Putamen (tissue), 1 donor: ENCODE results near the gene EFEMP2.

ENCODE experiments used
- DNase-seq: peaks from one replicate; pipeline ENCODE4 v3.0.0-alpha.2; 2016; ENCODE audit warnings: low spot score

Gene EFEMP2

GRCh38 chr11:65872586-65873317, at the start of gene EFEMP2:
EFEMP2 (minus strand) TSS chr11:65872800; CDS start chr11:65872354, 446 bp downstream.
- DNase-seq: no peak

- DNase-seq: no peak
These were observed 49.3 kb upstream of the EFEMP2 start for GRCh38 chr11:65921876-65922275.

- no peak for DNase-seq
These were observed 48.5 kb upstream of the EFEMP2 start for GRCh38 chr11:65921033-65921555.

GRCh38 chr11:65920372-65920802, 47.8 kb upstream of the EFEMP2 start:
- DNase-seq: no peak

- no peak for DNase-seq
These were observed 47.2 kb upstream of the EFEMP2 start for GRCh38 chr11:65919573-65920371.

GRCh38 chr11:65919141-65919572, 46.6 kb upstream of the EFEMP2 start, which contains the start of gene DRAP1:
DRAP1 (plus strand) TSS chr11:65919426; CDS start chr11:65919502, 76 bp downstream.
- peak; percentile 99 for DNase-seq

- DNase-seq: no peak
These were observed 45.9 kb upstream of the EFEMP2 start, which contains the start of gene C11orf68 for GRCh38 chr11:65918211-65919140. C11orf68 (minus strand) TSS chr11:65919062; CDS start chr11:65919031, 31 bp downstream.

- no peak for DNase-seq
These were observed 45.0 kb upstream of the EFEMP2 start for GRCh38 chr11:65917434-65918210.

GRCh38 chr11:65917077-65917433, 44.5 kb upstream of the EFEMP2 start:
- DNase-seq: no peak

GRCh38 chr11:65916391-65916790, 43.8 kb upstream of the EFEMP2 start:
- no peak for DNase-seq

- no peak for DNase-seq
These were observed 43.2 kb upstream of the EFEMP2 start for GRCh38 chr11:65915821-65916251.

- no peak for DNase-seq
These were observed 42.7 kb upstream of the EFEMP2 start for GRCh38 chr11:65915101-65915820.

- DNase-seq: no peak
These were observed 40.2 kb upstream of the EFEMP2 start for GRCh38 chr11:65912845-65913244.

- no peak for DNase-seq
These were observed 39.3 kb upstream of the EFEMP2 start for GRCh38 chr11:65911682-65912568.

- no peak for DNase-seq
These were observed 35.3 kb upstream of the EFEMP2 start for GRCh38 chr11:65907878-65908277.

GRCh38 chr11:65906602-65907001, 34.0 kb upstream of the EFEMP2 start:
- no peak for DNase-seq

GRCh38 chr11:65903715-65904114, 31.1 kb upstream of the EFEMP2 start:
- DNase-seq: no peak

GRCh38 chr11:65903068-65903481, 30.5 kb upstream of the EFEMP2 start:
- DNase-seq: no peak

GRCh38 chr11:65900899-65901180, 28.2 kb upstream of the EFEMP2 start:
- DNase-seq: no peak
